Endothelial cell of umbilical vein (primary cell): ENCODE results near the gene NUP35.

Experiments used
- CTCF ChIP-seq, 2 donors: IDR thresholded peaks; 1 replicate in 1 of 2; 2 replicates in 1 of 2; pipeline ENCODE4 v1.5.1; 2011; ENCODE audit warnings: low read length in 2 of 2, mild to moderate bottlenecking in 2 of 2, moderate library complexity in 2 of 2, control low read depth in 1 of 2, inconsistent platforms in 1 of 2, low read depth in 1 of 2; ENCODE audit not compliant: insufficient read depth in 1 of 2; ENCODE audit errors: extremely low read depth in 1 of 2
- EZH2 ChIP-seq: IDR thresholded peaks from 2 replicates; pipeline ENCODE4 v1.6.1; 2012; ENCODE audit warnings: borderline replicate concordance, low read depth, mild to moderate bottlenecking, moderate library complexity, low read length, inconsistent platforms; ENCODE audit not compliant: severe bottlenecking
- MAX ChIP-seq: IDR thresholded peaks from 2 replicates; pipeline ENCODE4 v1.6.1; 2011; ENCODE audit not compliant: insufficient read depth, insufficient read length
- MYC ChIP-seq: IDR thresholded peaks from one replicate; pipeline ENCODE4 v1.6.1; 2011; ENCODE audit warnings: mild to moderate bottlenecking, low read depth, low read length
- POLR2A ChIP-seq: IDR thresholded peaks from 2 replicates; pipeline ENCODE4 v1.6.1; 2012; ENCODE audit warnings: low read depth, mild to moderate bottlenecking, control low read depth, low read length
- POLR2AphosphoS5 ChIP-seq: IDR thresholded peaks from 2 replicates; pipeline ENCODE4 v1.6.1; 2012; ENCODE audit warnings: low read depth, mild to moderate bottlenecking, control low read depth, low read length, moderate library complexity; ENCODE audit not compliant: insufficient read depth

GRCh38 chr2:183207110-183207509 lies 82.9 kb downstream of the NUP35 start:
- TF ChIP-seq MAX (no peak), CTCF (IDR thresholded peaks at IDR 0.05; ENCODE audit: extremely low read depth in 1 of 2, insufficient read depth in 1 of 2, low read depth in 1 of 2, low read length in 2 of 2) (no peak), EZH2 (no peak), MYC (no peak), POLR2AphosphoS5 (no peak), POLR2A (no peak)
